Measurements from ENCODE around the gene TBC1D17. TPM values are rescaled to one million over a fixed set of nuclear protein-coding genes. Genes with fewer than 3 reads are reported as not detected.

TBC1D17 gene
- total RNA-seq, 2 experiments from 2014 or later, result 32.5 to 34.7 TPM

DNA sequence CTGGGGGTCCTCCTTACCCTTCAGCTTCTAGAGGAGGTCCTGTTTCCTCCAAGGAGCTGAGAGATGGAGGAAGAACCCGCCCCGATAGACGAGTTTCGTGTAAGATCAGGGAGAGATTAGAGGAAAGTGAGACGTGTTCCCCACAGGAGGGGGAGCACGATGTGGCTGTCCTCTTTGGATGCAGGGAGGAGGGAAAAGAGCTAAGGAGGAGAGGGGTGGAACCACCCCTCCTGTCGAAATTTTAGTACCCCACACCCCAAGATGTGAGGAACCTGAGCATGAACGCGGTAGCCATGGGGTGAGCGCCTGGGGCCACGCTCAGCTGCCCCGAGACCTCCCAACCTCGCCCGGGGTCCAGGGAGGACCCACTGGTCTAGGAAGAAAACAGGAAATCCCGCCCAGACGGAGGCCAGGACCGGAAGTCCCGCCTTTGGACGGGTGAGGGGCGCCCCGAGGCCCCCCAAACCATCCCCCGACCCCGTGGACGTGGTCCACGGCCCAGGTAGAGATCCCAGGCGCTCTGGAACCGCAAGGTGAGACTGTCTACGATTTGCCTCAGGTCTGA is 1.6 kb upstream of the TBC1D17 start:
- Mint-ChIP-seq H3K36me3 (peaks cover 21% of the 10 kb centered on the region), H3K27me3 (no peaks in the 10 kb centered on the region), H3K4me3 (no peak overlapping the region), H3K27ac (no peak overlapping the region), H3K9me3 (no peaks in the 10 kb centered on the region), H3K4me1 (ENCODE audit: low read depth) (peaks cover 34% of the 10 kb centered on the region)
- ChIA-PET CTCF (interaction anchor here (1.5 kb wide), 1 partner anchor 15 kb away, joined by 4 read pairs; no protein-coding TSS in a partner anchor), POLR2A (interaction anchor here (0.8 to 2.9 kb wide), 5 partner anchors 12 to 53 kb away, joined by 3 to 21 read pairs (median 7); partner anchors contain the start of genes ATF5, IL4I1 and NUP62)
- DNase-seq, result peak; percentile 65
- intact Hi-C loops (cut with micrococcal nuclease), result loop anchor here (1.0 to 5.0 kb wide), 3 partner anchors 234 to 1237 kb away; partner anchors contain the start of genes RPS11 and SCAF1

DNA sequence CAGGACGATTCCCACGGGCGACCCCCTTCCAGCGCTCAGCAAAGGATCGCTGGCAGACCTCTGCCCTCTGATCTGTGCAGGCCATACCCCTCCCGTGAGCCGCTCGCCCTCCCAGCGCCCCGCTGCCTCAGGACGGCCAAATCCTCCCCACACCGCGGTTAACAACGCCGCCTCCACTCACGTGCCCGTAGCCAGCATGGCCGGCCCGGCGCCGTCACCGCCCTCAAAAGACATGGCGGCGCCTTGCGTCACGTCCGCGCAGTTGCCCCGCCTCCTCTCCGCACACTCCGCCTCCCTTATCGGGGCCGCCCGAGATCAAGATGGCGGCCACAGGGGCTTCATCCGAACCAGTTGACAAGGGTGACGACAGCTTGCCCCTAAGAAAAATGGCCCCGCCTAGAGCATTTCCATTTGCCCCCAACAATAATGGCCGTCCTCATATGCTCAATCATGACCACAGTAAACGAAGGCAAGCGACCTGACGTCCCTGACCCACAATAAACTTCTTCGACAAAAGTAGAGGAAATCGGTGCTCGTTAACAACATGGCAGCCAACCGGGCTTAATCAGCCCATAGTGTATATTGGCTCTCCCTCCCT is 981 bp upstream of the TBC1D17 start:
- peaks cover 33% of the 10 kb centered on the region for H3K4me1 Mint-ChIP-seq (ENCODE audit: low read depth)
- ChIA-PET POLR2A (interaction anchor here (0.8 to 2.9 kb wide), 10 partner anchors 10 to 52 kb away, joined by 3 to 21 read pairs (median 6); partner anchors contain the start of genes ATF5, IL4I1, NUP62 and PTOV1), CTCF (interaction anchor here (1.5 kb wide), 1 partner anchor 14 kb away, joined by 4 read pairs; no protein-coding TSS in a partner anchor)
- no peaks in the 10 kb centered on the region for H3K27me3 Mint-ChIP-seq
- intact Hi-C loops (cut with micrococcal nuclease), result loop anchor here (1.0 to 5.0 kb wide), 9 partner anchors 7 to 1238 kb away; partner anchors contain the start of genes FUZ, RPS11 and SCAF1
- peak; percentile 99 for DNase-seq
- no peak overlapping the region for H3K4me3 Mint-ChIP-seq
- peaks cover 26% of the 10 kb centered on the region for H3K36me3 Mint-ChIP-seq
- H3K9me3 Mint-ChIP-seq, result no peaks in the 10 kb centered on the region
- H3K27ac Mint-ChIP-seq, result no peak overlapping the region

DNA sequence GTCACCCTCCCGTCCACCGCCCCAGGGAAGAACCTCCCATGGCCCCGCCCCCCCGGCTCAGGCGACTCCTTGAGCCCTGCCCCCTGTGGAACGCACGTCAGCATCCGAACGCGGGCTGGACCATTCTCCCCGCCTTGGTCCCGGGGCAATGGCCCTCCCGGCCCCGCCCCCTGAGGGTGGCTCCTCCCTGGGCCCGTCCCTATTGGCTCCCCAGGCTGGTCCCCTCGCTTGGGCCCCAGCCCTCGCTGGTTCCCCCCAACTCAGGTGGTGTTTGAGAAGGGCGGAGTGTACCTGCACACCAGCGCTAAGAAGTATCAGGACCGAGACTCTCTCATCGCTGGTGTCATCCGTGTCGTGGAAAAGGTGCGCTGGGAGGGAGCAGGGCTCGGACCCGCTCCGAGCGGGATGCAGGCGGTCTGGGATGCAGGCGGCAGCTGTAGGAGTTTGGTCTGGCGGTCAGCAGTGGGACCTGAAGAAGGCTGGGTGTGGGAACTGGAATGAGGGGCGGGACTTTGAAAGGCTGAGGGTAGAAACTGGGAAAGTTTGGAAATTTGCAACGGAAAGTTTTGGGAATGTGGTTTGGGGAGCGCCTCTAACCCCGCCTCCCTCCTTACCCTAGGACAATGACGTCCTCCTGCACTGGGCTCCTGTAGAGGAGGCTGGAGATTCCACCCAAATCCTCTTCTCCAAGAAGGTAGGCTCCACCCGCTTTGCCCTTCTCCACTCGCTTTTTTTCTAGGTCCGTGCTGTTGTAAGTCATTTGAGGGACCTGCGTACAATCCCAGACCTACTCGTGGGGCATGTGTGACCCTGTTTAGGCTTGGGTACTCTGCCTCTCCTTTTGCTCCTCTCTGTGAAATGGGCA is 609 bp downstream of the TBC1D17 start:
- CTCF ChIA-PET, result interaction anchor here (0.9 kb wide), 1 partner anchor 160 kb away, joined by 3 read pairs; no protein-coding TSS in a partner anchor
- H3K9me3 Mint-ChIP-seq, result no peaks in the 10 kb centered on the region
- no peak overlapping the region for H3K4me3 Mint-ChIP-seq
- H3K4me1 Mint-ChIP-seq (ENCODE audit: low read depth), result peaks cover 25% of the 10 kb centered on the region
- peaks cover 37% of the 10 kb centered on the region for H3K36me3 Mint-ChIP-seq
- peak; percentile 99 for DNase-seq
- POLR2A ChIA-PET, result interaction anchor here (0.8 to 2.9 kb wide), 8 partner anchors 9 to 51 kb away, joined by 3 to 21 read pairs (median 6); partner anchors contain the start of genes ATF5 and NUP62
- intact Hi-C loops (cut with micrococcal nuclease), result loop anchor here (1.0 to 5.0 kb wide), 9 partner anchors 9 to 1239 kb away; partner anchors contain the start of genes FUZ and RPS11
- H3K27ac Mint-ChIP-seq, result no peak overlapping the region
- no peaks in the 10 kb centered on the region for H3K27me3 Mint-ChIP-seq

DNA sequence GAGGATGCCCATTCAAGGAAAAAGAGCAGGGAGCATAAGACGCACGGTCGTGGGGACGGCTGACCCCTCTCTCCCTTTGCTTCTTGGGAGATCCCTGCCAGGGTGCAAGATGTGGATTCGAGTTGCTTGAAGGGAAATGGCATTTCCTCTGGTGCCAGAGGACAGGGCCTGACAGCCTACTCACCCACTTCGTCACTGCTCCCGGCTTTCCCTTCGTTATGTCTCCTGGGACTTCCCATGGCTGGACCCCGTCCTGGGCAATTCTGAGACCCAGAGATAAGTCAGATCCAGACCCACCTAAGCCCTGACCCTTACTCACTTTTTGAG is 1.2 kb downstream of the TBC1D17 start:
- H3K4me3 Mint-ChIP-seq, result no peak overlapping the region
- peaks cover 25% of the 10 kb centered on the region for H3K4me1 Mint-ChIP-seq (ENCODE audit: low read depth)
- H3K27ac Mint-ChIP-seq, result peak overlapping the region; percentile 49
- H3K9me3 Mint-ChIP-seq, result no peaks in the 10 kb centered on the region
- H3K36me3 Mint-ChIP-seq, result peaks cover 43% of the 10 kb centered on the region
- no peaks in the 10 kb centered on the region for H3K27me3 Mint-ChIP-seq
- DNase-seq, result no peak
- intact Hi-C loops (cut with micrococcal nuclease), result loop anchor here (1.0 to 5.0 kb wide), 2 partner anchors 12 to 381 kb away; partner anchors contain the start of gene RPS11
- ChIA-PET POLR2A (interaction anchor here (1.0 to 2.9 kb wide), 3 partner anchors 13 to 50 kb away, joined by 3 to 21 read pairs (median 5); partner anchors contain the start of genes ATF5 and NUP62), CTCF (no interaction called here)

DNA sequence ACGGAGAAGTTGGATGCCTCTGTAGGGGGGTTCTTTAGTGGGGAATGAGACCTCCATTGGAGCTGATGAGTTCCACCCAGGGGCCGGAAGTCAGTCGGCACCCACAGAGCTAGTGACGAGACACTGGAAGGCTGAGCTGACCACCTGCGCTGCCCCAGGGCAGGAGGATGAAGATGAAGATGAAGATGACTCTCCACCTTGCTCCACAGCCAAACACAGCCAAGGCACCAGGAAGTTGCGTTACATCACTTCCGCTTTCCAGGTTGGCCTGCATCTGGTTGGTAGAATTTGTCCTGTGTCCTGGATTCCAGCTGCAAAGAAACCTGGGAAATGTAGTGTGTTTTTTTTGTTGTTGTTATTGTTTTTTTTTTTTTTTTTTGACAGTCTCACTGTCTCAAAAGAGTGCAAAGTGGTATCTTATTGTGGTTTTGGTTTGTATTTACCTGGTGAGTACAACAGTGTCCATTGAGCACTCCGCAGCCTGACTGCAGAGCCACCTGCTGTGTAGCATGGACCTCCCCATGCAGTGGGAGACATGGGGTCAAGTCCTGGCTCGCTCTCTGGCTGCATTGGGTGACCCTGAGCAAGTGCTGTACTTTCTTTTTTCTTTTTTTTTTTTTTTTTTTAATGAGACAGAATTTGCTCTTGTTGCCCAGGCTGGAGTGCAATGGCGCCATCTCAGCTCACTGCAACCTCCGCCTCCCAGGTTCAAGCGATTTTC is 1.9 kb downstream of the TBC1D17 start:
- H3K4me1 Mint-ChIP-seq (ENCODE audit: low read depth), result peaks cover 25% of the 10 kb centered on the region
- POLR2A ChIA-PET, result interaction anchor here (1.0 to 1.6 kb wide), 2 partner anchors 13 to 32 kb away, joined by 3 to 5 read pairs; no protein-coding TSS in a partner anchor
- no peaks in the 10 kb centered on the region for H3K9me3 Mint-ChIP-seq
- peaks cover 46% of the 10 kb centered on the region for H3K36me3 Mint-ChIP-seq
- H3K27ac Mint-ChIP-seq, result peak overlapping the region; percentile 49
- intact Hi-C loops (cut with micrococcal nuclease), result loop anchor here (5.0 kb wide), 1 partner anchor 382 kb away; the partner anchor contains the start of gene RPS11
- no peaks in the 10 kb centered on the region for H3K27me3 Mint-ChIP-seq
- H3K4me3 Mint-ChIP-seq, result no peak overlapping the region
- CTCF ChIA-PET, result interaction anchor here (0.6 kb wide), 1 partner anchor 1521 kb away, joined by 3 read pairs; no protein-coding TSS in a partner anchor
- DNase-seq, result peak; percentile 35

DNA sequence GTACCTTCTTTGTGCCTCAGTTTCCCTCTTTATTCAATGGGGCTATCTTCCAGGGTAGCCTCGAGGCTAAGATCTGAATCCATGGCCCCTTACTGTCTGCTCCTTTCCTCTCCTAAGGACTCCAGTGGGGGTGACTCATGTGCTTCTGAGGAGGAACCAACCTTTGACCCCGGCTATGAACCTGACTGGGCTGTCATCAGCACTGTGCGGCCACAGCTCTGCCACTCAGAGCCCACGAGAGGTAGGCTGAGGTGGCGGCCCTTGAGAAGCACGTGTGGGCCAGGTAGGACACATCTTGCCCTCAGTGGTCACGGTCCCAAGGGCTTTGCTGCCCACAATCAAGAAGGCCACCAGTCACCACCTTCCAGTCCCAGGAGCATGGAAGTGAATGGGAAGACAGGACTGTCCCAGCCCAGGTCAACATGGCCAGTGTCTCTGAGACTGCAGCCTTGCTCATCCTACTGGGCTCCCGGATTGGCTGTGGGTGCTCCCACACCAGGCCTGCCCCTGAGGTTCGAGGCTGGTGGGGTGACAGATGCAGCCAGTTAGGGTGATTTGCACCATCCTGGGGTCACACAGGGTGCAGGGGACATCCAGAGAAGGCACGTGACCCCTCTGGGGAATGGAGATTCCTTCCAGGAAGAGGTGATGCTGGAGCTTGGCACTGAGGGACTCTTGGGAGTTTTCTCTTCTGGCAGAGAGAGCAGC is 2.8 kb downstream of the TBC1D17 start:
- H3K4me3 Mint-ChIP-seq, result no peak overlapping the region
- H3K9me3 Mint-ChIP-seq, result no peaks in the 10 kb centered on the region
- intact Hi-C loops (cut with micrococcal nuclease), result no loop called here
- H3K4me1 Mint-ChIP-seq (ENCODE audit: low read depth), result peaks cover 19% of the 10 kb centered on the region
- H3K27me3 Mint-ChIP-seq, result no peaks in the 10 kb centered on the region
- H3K36me3 Mint-ChIP-seq, result peaks cover 54% of the 10 kb centered on the region
- POLR2A ChIA-PET, result interaction anchor here (1.6 kb wide), 1 partner anchor 31 kb away, joined by 5 read pairs; no protein-coding TSS in a partner anchor
- CTCF ChIA-PET, result interaction anchor here (0.6 to 1.9 kb wide), 2 partner anchors 10 to 1522 kb away, joined by 3 to 7 read pairs; no protein-coding TSS in a partner anchor
- no peak for DNase-seq
- no peak overlapping the region for H3K27ac Mint-ChIP-seq

DNA sequence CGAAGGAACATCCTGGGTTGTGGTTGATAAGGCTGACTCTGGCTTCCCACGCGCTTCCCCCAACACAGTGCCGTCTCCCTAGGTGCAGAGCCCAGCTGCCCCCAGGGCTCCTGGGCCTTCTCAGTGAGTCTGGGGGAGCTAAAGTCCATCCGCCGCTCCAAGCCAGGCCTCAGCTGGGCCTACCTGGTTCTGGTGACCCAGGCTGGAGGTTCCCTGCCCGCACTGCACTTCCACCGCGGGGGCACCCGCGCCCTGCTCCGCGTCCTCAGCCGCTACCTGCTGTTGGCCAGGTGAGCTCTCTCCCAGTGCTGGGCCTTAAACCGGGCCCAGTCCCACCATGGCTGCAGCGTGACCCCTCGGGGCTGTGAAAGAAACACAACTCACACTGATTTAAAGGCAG is 3.7 kb downstream of the TBC1D17 start:
- no peak overlapping the region for H3K27ac Mint-ChIP-seq
- peaks cover 57% of the 10 kb centered on the region for H3K36me3 Mint-ChIP-seq
- ChIA-PET CTCF (interaction anchor here (1.9 kb wide), 1 partner anchor 9 kb away, joined by 7 read pairs; no protein-coding TSS in a partner anchor), POLR2A (interaction anchor here (1.1 kb wide), 1 partner anchor 10 kb away, joined by 3 read pairs; no protein-coding TSS in a partner anchor)
- no peaks in the 10 kb centered on the region for H3K9me3 Mint-ChIP-seq
- no peak overlapping the region for H3K4me3 Mint-ChIP-seq
- intact Hi-C loops (cut with micrococcal nuclease), result no loop called here
- DNase-seq, result no peak
- H3K27me3 Mint-ChIP-seq, result no peaks in the 10 kb centered on the region
- peaks cover 14% of the 10 kb centered on the region for H3K4me1 Mint-ChIP-seq (ENCODE audit: low read depth)

DNA sequence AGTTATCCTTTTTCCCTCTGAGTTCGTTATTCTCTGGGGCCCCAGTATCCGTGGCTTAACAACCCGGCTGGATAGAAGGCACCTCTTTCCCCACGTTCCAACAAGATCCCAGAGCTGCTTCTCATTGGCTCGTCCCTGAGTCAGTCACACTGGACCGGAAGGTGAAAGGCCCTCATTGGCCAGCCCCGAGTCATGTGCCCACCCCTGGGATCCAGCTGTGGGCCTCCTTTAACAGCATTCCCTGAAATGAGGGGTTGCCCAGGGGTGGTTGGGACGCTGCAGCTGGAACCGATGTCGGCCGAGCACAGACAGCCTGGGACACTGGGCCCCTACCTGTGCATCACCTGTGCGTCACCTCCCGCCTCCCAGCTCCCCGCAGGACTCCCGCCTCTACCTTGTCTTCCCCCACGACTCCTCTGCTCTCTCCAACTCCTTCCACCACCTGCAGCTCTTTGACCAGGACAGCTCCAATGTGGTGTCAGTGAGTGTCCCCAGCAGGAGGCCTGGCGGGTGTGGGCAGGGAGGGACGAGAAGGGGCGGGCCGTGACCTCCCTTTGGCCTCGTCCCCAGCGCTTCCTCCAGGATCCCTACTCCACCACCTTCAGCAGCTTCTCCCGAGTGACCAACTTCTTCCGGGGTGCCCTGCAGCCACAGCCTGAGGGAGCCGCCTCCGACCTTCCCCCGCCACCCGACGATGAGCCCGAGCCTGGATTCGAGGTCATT is 4.3 kb downstream of the TBC1D17 start:
- CTCF ChIA-PET, result interaction anchor here (1.9 kb wide), 1 partner anchor 9 kb away, joined by 7 read pairs; no protein-coding TSS in a partner anchor

DNA sequence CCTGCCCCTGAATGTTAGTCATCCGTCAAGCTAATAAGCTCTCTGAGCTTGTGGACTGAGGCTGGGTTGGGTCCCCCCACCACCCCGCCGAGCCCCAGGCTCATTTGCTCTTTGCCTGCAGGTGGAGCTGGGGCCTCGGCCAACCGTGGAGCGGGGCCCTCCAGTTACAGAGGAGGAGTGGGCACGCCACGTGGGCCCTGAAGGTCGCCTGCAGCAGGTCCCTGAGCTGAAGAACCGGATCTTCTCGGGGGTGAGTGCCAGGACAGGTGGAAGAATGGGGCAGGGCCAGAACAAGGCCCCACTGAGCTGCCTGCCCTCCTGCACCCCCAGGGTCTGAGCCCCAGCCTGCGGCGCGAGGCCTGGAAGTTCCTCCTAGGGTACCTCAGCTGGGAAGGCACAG is 5.1 kb downstream of the TBC1D17 start:
- no peak overlapping the region for H3K27ac Mint-ChIP-seq
- ChIA-PET CTCF (interaction anchor here (1.2 kb wide), 1 partner anchor 32 kb away, joined by 3 read pairs; no protein-coding TSS in a partner anchor), POLR2A (interaction anchor here (1.1 kb wide), 1 partner anchor 12 kb away, joined by 7 read pairs; no protein-coding TSS in a partner anchor)
- no peaks in the 10 kb centered on the region for H3K27me3 Mint-ChIP-seq
- peaks cover 14% of the 10 kb centered on the region for H3K4me1 Mint-ChIP-seq (ENCODE audit: low read depth)
- peaks cover 61% of the 10 kb centered on the region for H3K36me3 Mint-ChIP-seq
- no peaks in the 10 kb centered on the region for H3K9me3 Mint-ChIP-seq
- DNase-seq, result no peak
- H3K4me3 Mint-ChIP-seq, result no peak overlapping the region
- intact Hi-C loops (cut with micrococcal nuclease), result no loop called here

More for the DNA sequence above, 4.3 kb downstream of the TBC1D17 start:
- no peaks in the 10 kb centered on the region for H3K9me3 Mint-ChIP-seq
- no peak overlapping the region for H3K27ac Mint-ChIP-seq
- peaks cover 14% of the 10 kb centered on the region for H3K4me1 Mint-ChIP-seq (ENCODE audit: low read depth)
- DNase-seq, result no peak
- H3K4me3 Mint-ChIP-seq, result no peak overlapping the region
- POLR2A ChIA-PET, result interaction anchor here (1.1 kb wide), 2 partner anchors 9 to 13 kb away, joined by 3 to 7 read pairs; no protein-coding TSS in a partner anchor
- H3K27me3 Mint-ChIP-seq, result no peaks in the 10 kb centered on the region
- H3K36me3 Mint-ChIP-seq, result peaks cover 60% of the 10 kb centered on the region
- intact Hi-C loops (cut with micrococcal nuclease), result no loop called here

DNA sequence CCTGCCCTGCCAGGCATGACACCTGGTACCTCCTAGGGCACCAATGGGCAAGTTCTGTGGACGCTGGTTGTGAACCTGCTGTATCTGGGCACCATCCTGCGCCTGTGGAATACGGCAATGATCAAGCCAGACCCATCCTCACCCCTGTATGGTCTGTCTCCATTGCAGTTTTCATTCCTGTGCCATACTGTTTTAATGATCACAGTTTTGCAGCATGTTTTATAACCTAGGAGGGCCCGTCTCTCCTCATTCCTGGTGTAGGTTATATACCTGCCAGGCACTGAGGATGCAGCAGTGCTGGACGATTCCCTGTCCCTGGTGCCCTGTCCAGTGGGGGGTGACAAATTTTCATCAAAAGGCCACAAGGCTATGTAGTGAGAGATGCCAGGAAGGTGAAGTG is 5.6 kb downstream of the TBC1D17 start:
- intact Hi-C loops (cut with micrococcal nuclease), result no loop called here
- H3K9me3 Mint-ChIP-seq, result no peaks in the 10 kb centered on the region
- no peaks in the 10 kb centered on the region for H3K27me3 Mint-ChIP-seq
- ChIA-PET CTCF (interaction anchor here (1.2 kb wide), 1 partner anchor 32 kb away, joined by 3 read pairs; no protein-coding TSS in a partner anchor), POLR2A (interaction anchor here (1.1 kb wide), 1 partner anchor 12 kb away, joined by 7 read pairs; no protein-coding TSS in a partner anchor)
- no peak overlapping the region for H3K4me3 Mint-ChIP-seq
- H3K27ac Mint-ChIP-seq, result no peak overlapping the region
- H3K4me1 Mint-ChIP-seq (ENCODE audit: low read depth), result peaks cover 15% of the 10 kb centered on the region
- H3K36me3 Mint-ChIP-seq, result peaks cover 59% of the 10 kb centered on the region
- DNase-seq, result no peak

Data from activated CD4-positive, alpha-beta memory T cell treated with anti-CD3 and anti-CD28 coated beads for 36 hours (primary cell).